Erythroblast (primary cell): ENCODE results near the gene ACSF3.

Experiments used
- GATA1 ChIP-seq: IDR thresholded peaks from 2 replicates; pipeline ENCODE4 v1.6.1; 2011; ENCODE audit warnings: low read depth, mild to moderate bottlenecking, control low read depth, low read length, moderate library complexity
- POLR2A ChIP-seq: IDR thresholded peaks from 2 replicates; pipeline ENCODE4 v1.6.1; 2011; ENCODE audit warnings: mild to moderate bottlenecking, low read length

GRCh38 chr16:89129378-89129777 lies 35.7 kb downstream of the ACSF3 start:
- TF ChIP-seq POLR2A (no peak), GATA1 (no peak)
